Measurements from ENCODE around the gene TRIM60.
"Not testable (repeated sequence)": the region's sequence is repeated elsewhere in the genome, so short reads cannot be mapped to it uniquely, and the experiment has no call there.

The TRIM60 gene

GRCh38 chr4:165031436-165032211, at the start of gene TRIM60:
TSS of gene TRIM60 (plus strand) at chr4:165031999. CDS start at chr4:165040073, 8,074 bp downstream.
- DNase-seq, result no peak

DNA sequence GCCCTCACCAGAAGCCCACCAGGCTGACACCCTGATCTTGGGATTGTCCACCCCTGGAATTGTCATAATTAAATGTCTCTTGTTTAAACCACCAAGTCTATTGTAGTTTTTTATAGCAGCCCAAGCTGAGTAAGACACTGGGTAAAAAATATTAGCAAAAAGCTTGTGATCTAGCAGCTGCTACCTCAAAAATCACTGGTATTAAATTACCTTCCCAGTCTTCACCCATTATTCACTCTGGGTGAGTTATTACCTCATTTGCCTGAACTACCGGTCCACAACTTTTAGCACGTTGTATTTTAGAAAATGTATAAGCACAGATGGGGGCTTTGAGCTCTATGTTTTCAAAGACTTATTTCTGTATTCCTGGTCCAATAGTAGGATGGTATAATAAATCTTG, 42.3 kb upstream of the TRIM60 start:
- DNase-seq, result no peak

- not testable (repeated sequence) for DNase-seq
These were observed 41.0 kb upstream of the TRIM60 start for GRCh38 chr4:164990786-164991185.

DNA sequence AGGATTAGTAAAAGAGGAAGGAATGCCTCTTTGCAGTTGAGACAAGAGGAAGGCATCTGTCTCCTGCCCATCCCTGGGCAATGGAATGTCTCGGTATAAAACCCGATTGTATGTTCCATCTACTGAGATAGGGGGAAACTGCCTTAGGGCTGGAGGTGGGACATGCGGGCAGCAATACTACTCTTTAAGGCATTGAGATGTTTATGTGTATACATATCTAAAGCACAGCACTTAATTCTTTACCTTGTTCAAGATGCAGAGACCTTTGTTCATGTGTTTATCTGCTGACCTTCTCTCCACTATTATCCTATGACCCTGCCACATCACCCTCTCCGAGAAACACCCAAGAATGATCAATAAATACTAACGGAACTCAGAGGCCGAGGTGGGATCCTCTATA, 35.7 kb upstream of the TRIM60 start:
- DNase-seq, result not testable (repeated sequence)

- no peak for DNase-seq
These were observed 34.5 kb upstream of the TRIM60 start for GRCh38 chr4:164997324-164997723.

DNA sequence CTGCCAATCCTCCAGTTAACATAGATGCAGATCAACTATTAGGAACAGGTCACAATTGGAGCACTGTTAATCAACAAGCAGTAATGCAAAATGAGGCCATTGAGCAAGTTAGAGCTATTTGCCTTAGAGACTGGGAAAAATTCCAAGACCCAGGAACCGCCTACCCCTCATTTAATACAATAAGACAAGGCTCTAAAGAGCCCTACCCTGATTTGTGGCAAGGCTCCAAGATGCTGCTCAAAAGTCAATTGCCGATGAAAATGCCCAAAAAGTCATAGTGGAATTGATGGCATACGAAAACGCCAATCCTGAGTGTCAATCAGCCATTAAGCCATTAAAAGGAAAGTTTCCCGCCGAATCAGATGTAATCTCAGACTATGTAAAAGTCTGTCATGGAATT, 33.9 kb upstream of the TRIM60 start:
- DNase-seq, result no peak

DNA sequence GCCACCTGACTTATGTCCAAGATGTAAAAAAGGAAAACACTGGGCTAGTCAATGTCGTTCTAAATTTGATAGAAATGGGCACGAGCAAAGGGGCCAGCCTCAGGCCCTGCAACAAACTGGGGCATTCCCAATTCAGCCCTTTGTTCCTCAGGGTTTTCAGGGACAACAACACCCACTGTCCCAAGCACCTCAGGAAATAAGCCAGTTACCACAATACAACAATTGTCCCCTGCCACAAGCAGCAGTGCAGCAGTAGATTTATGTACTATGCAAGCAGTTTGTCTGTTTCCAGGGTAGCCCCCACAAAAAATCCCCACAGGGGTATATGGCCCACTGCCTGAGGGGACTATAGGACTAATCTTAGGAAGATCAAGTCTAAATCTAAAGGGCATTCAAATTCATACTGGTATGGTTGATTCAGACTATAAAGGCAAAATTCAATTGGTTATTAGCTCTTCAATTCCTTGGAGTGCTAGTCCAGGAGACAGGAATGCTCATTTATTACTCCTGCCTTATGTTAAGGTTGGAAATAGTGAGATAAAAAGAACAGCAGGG, 33.2 kb upstream of the TRIM60 start:
- DNase-seq, result not testable (repeated sequence)

GRCh38 chr4:165001957-165002356, 29.8 kb upstream of the TRIM60 start:
- DNase-seq, result not testable (repeated sequence)

- no peak for DNase-seq
These were observed 26.4 kb upstream of the TRIM60 start for GRCh38 chr4:165005352-165005925.

GRCh38 chr4:165006456-165006855, 25.3 kb upstream of the TRIM60 start:
- no peak for DNase-seq

- no peak for DNase-seq
These were observed 24.9 kb upstream of the TRIM60 start for GRCh38 chr4:165006886-165007285.

DNA sequence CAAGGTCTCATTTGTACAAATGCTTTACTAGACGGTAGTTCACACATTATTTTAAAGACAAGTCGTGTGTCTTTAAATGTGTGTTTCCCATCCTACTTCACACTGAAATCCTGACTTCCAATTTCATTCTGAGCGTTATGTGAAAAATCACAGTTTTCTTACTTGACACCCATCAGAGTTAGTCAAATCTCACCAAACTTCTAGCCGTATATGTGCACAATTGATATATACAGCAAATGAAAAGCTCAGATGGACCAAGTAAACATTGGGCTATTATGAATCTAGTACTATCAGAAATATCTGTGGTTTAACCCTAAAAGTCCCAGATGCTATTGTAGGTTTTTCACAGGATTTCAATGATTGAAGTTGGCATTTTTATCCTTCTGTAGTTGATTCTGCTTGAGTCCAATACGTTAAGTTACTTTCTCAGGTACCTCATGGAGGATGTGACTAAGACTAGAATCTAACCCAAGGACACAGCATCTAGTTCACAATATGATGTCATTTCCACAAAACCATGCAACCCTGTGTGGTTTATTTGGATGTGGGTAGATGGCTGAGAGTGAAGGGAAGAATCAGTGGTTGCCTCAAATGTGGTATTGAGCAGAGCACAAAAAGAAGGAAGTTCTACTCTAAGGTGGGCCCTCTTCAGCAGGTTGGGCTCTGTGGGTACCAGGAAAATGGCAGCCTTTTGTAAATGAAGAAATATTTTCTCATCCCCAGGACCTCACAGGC, 22.1 kb upstream of the TRIM60 start:
- DNase-seq, result no peak

- no peak for DNase-seq
These were observed 21.3 kb upstream of the TRIM60 start for GRCh38 chr4:165010487-165010886.

- DNase-seq, result no peak
These were observed 20.8 kb upstream of the TRIM60 start for GRCh38 chr4:165010991-165011390.

DNA sequence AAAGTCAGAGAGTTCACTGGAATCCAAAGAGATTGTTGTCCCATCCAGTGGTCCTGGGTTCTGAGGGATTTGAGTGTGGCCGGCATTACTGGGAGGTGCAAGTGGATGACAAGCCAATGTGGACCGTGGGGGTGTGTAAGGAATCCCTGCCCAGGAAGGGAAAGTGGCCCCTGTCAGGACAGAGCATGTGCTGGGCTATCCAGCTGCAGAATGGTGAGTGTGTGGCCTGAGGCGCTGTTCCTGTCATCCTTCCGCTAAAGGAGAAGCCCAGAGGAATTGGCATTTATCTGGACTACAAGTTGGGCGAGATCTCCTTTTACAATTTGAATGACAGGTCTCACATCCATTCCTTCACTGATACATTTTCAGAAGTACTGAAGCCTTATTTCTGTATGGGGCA, 20.4 kb upstream of the TRIM60 start:
- DNase-seq, result no peak

- DNase-seq, result no peak
These were observed 18.1 kb upstream of the TRIM60 start for GRCh38 chr4:165013691-165014090.

DNA sequence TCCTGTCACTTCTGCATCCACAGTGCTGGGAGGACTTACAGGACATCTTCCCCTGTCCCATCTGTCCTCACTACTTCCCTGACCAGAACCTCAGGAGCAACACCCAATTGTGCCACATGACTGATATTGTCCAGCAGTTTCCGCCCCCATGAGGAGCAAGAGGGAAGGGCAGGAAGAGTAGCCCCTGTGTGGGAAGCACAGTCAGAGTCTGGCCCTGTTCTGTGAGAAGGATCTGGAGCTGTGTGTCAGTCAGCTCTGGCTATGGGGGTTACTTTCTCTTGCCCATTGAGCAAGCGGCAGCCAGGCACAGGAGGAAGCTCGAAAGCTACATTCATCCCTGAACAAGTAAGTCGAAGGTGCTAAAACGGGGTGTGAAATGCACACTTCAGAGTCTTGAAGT, 14.8 kb upstream of the TRIM60 start:
- no peak for DNase-seq

GRCh38 chr4:165019995-165020394, 11.8 kb upstream of the TRIM60 start:
- not testable (repeated sequence) for DNase-seq

- not testable (repeated sequence) for DNase-seq
These were observed 6.0 kb upstream of the TRIM60 start for GRCh38 chr4:165025782-165026181.

DNA sequence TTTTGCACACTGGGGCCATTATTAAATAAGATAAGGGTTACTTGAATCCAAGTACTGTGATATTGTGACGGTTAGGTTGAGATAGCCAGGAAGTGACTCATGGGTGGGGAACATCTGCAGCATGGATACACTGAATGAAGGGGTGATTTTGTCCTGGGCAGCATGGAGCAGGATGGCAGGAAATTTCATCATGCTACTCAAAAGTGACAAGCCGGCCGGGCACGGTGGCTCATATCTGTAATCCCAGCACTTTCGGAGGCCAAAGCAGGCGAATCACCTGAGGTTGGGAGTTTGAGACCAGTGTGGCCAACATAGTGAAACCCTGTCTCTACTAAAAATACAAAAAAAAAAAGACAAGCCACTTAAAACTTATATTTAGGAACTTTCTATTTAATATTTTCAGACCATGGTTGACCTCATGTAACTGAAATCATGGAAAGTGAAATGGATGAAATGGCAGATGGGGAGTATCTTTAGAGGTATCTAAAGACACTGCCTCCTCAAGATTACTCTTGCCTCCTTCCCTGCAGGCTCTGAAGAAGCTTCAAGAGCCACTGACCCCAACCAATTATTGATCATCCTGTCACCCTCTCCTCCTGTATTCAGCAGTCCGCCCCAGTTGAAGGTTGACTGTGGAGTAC, 3.9 kb upstream of the TRIM60 start:
- DNase-seq, result no peak

DNA sequence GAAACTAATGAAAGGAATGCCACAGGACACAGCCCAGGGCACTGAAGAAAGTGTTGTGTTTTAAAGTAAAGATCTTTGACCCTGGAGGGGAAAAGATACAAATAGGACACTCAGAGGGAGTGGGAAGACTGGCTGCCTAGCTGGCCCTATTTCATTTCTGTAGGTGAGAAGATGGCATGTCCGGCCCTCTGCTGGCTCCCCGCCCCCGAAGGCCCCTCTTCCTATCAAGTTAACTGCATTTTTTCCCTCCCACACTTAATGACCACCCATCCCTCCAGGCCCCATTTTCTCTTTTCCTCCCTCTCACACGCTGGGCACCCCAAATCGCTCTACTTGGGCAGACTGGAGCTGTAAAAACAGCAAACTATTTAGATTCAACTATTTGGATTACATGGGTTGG, 16.4 kb downstream of the TRIM60 start:
- DNase-seq, result no peak

DNA sequence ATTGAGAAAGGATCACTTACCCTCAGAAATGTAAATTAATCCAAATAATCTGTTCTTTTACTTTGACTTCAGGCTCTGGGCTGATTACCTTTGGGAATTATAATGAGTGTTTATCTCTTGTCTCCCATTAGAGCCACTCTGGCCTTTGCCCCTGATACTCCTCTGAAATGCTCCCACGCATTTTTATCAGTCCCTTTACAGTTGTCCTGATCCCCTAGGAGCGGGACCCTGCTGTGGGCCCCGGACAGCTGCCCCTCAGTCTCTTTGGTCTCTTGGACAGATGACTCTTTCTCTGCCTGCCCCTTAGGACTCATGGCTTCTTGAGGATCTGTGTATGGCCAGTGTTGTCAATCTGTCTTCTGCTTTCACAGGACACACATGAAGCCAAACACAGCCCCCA, 20.8 kb downstream of the TRIM60 start:
- DNase-seq, result no peak

GRCh38 chr4:165053645-165054044, 21.8 kb downstream of the TRIM60 start, which contains the start of gene TRIM75:
TSS of gene TRIM75 (plus strand) at chr4:165053866. CDS start at chr4:165059148, 5,282 bp downstream.
- no peak for DNase-seq

All from NCI-H2227 treated with DMSO at 0.1 percent for 48 hours (cell line).